Neuronal stem cell (in vitro differentiated cells): ENCODE measurements around the gene NXPH1.

ENCODE experiments used
- DNase-seq: peaks from one replicate; pipeline ENCODE4 v3.0.0-alpha.2; 2013; ENCODE audit warnings: low spot score
- H2AFZ ChIP-seq: one replicate; pipeline ENCODE4 v1.6.1; 2013; ENCODE audit warnings: mild to moderate bottlenecking, low read length, inconsistent platforms
- H2AK5ac ChIP-seq: 2 replicates; pipeline ENCODE4 v1.6.1; 2013; ENCODE audit warnings: low read depth, mild to moderate bottlenecking, inconsistent platforms, low read length, moderate library complexity, mixed read lengths
- H2BK120ac ChIP-seq: 2 replicates; pipeline ENCODE4 v1.6.1; 2013; ENCODE audit warnings: low read depth, mild to moderate bottlenecking, inconsistent platforms, low read length, moderate library complexity, mixed read lengths
- H2BK12ac ChIP-seq: one replicate; pipeline ENCODE4 v1.6.1; 2013; ENCODE audit warnings: low read length, inconsistent platforms
- H2BK15ac ChIP-seq: 2 replicates; pipeline ENCODE4 v1.6.1; 2013; ENCODE audit warnings: mild to moderate bottlenecking, low read length, inconsistent platforms, mixed read lengths
- H2BK5ac ChIP-seq: one replicate; pipeline ENCODE4 v1.6.1; 2013; ENCODE audit warnings: inconsistent platforms, mild to moderate bottlenecking, low read length, moderate library complexity
- H3K14ac ChIP-seq: one replicate; pipeline ENCODE4 v1.6.1; 2013; ENCODE audit warnings: low read length, inconsistent platforms
- H3K18ac ChIP-seq: 2 replicates; pipeline ENCODE4 v1.6.1; 2013; ENCODE audit warnings: low read length, inconsistent platforms
- H3K23ac ChIP-seq: 2 replicates; pipeline ENCODE4 v1.6.1; 2013; ENCODE audit warnings: low read depth, mild to moderate bottlenecking, mixed read lengths, low read length, inconsistent platforms; ENCODE audit not compliant: poor library complexity
- H3K27ac ChIP-seq: replicated peaks from 3 replicates; pipeline ENCODE4 v1.5.1; 2013; ENCODE audit warnings: low read length, inconsistent platforms
- H3K27me3 ChIP-seq, 3 experiments: 2 replicates each; pipeline ENCODE4 v1.6.1; 2013; ENCODE audit warnings: low read length in 3 of 3, mild to moderate bottlenecking in 2 of 3, inconsistent platforms in 1 of 3, low read depth in 1 of 3, mixed read lengths in 1 of 3, moderate library complexity in 1 of 3; ENCODE audit not compliant: control insufficient read depth in 3 of 3, insufficient read depth in 3 of 3
- H3K36me3 ChIP-seq, 2 donors: replicated peaks in 1 of 2; 2 replicates each; pipeline ENCODE4 v1.6.1; 2013; ENCODE audit warnings: low read length in 2 of 2; ENCODE audit not compliant: control insufficient read depth in 2 of 2, insufficient read depth in 2 of 2
- H3K4ac ChIP-seq: 2 replicates; pipeline ENCODE4 v1.6.1; 2013; ENCODE audit warnings: inconsistent platforms, mild to moderate bottlenecking, low read length, moderate library complexity
- H3K4me1 ChIP-seq, 2 donors: 1 replicate in 1 of 2; 2 replicates in 1 of 2; pipeline ENCODE4 v1.6.1; 2013; ENCODE audit warnings: low read length in 2 of 2, low read depth in 1 of 2; ENCODE audit not compliant: control insufficient read depth in 2 of 2, insufficient read depth in 1 of 2
- H3K4me2 ChIP-seq: one replicate; pipeline ENCODE4 v1.6.1; 2013; ENCODE audit warnings: mild to moderate bottlenecking, low read length, inconsistent platforms; ENCODE audit not compliant: insufficient read depth, poor library complexity, severe bottlenecking
- H3K4me3 ChIP-seq, 2 donors: 2 replicates each; pipeline ENCODE4 v1.5.1; 2013; ENCODE audit warnings: low read length in 2 of 2, mild to moderate bottlenecking in 2 of 2, inconsistent platforms in 1 of 2, moderate library complexity in 1 of 2
- H3K79me1 ChIP-seq: one replicate; pipeline ENCODE4 v1.6.1; 2013; ENCODE audit warnings: low read depth, mild to moderate bottlenecking, inconsistent platforms, low read length, moderate library complexity
- H3K9ac ChIP-seq: one replicate; pipeline ENCODE4 v1.6.1; 2013; ENCODE audit warnings: mild to moderate bottlenecking, low read depth, low read length, inconsistent platforms; ENCODE audit not compliant: poor library complexity
- H3K9me3 ChIP-seq, 2 donors: replicated peaks in 1 of 2; 2 replicates each; pipeline versions ENCODE3 to v1.6.1; 2013; ENCODE audit warnings: low read length in 2 of 2, mild to moderate bottlenecking in 2 of 2, inconsistent platforms in 1 of 2, low read depth in 1 of 2, mixed read lengths in 1 of 2, moderate library complexity in 1 of 2; ENCODE audit not compliant: control insufficient read depth in 2 of 2, insufficient read depth in 1 of 2
- H4K8ac ChIP-seq: one replicate; pipeline ENCODE4 v1.6.1; 2013; ENCODE audit warnings: low read depth, mild to moderate bottlenecking, inconsistent platforms, low read length, moderate library complexity
- H4K91ac ChIP-seq: one replicate; pipeline ENCODE4 v1.6.1; 2013; ENCODE audit warnings: low read length, low read depth, mild to moderate bottlenecking, inconsistent platforms; ENCODE audit not compliant: poor library complexity
- WGBS, 2 donors: extraction: QIAGEN DNeasy Blood & Tissue Kit; methylation state at CpG; one replicate each; pipeline ENCODE4 v1.1.7; 2013; ENCODE audit warnings: missing lambda C conversion rate in 2 of 2, mixed read lengths in 1 of 2; ENCODE audit not compliant: insufficient read length in 2 of 2, insufficient replicate concordance in 1 of 2; ENCODE audit errors: extremely low coverage in 2 of 2; 5-methylcytosine and 5-hydroxymethylcytosine counted together

The NXPH1 gene

GRCh38 chr7:8762803-8763202 is 329.4 kb downstream of the NXPH1 start:
- no peak overlapping the region for H2BK5ac ChIP-seq
- no peaks in the 10 kb centered on the region for H3K9me3 ChIP-seq
- no peak overlapping the region for H2AK5ac ChIP-seq
- H2BK15ac ChIP-seq, result no peak overlapping the region
- no peak overlapping the region for H3K23ac ChIP-seq
- DNase-seq, result no peak
- H3K14ac ChIP-seq, result no peak overlapping the region
- H3K18ac ChIP-seq, result no peak overlapping the region
- no peak overlapping the region for H4K91ac ChIP-seq
- H3K79me1 ChIP-seq, result no peaks in the 10 kb centered on the region
- H4K8ac ChIP-seq, result no peak overlapping the region
- no peaks in the 10 kb centered on the region for H3K27me3 ChIP-seq
- no peak overlapping the region for H3K4me2 ChIP-seq
- no peaks in the 10 kb centered on the region for H3K36me3 ChIP-seq
- H3K4me1 ChIP-seq, result no peaks in the 10 kb centered on the region
- H3K27ac ChIP-seq, result no peak overlapping the region
- H3K4me3 ChIP-seq, result no peak overlapping the region
- no peak overlapping the region for H2BK12ac ChIP-seq
- H2AFZ ChIP-seq, result no peak overlapping the region
- no peak overlapping the region for H2BK120ac ChIP-seq
- WGBS, 2 donors, result no CpG with 5 or more reads among the region's 9 CpGs
- H3K9ac ChIP-seq, result no peak overlapping the region
- no peak overlapping the region for H3K4ac ChIP-seq

GRCh38 chr7:8765374-8765773 is 332.0 kb downstream of the NXPH1 start:
- Histone ChIP-seq H3K14ac (no peak overlapping the region), H3K27ac (no peak overlapping the region), H3K9me3 (no peaks in the 10 kb centered on the region), H3K4me2 (no peak overlapping the region), H3K4me3 (no peak overlapping the region), H3K9ac (no peak overlapping the region), H2AK5ac (no peak overlapping the region), H2BK12ac (no peak overlapping the region), H3K27me3 (no peaks in the 10 kb centered on the region), H3K18ac (no peak overlapping the region), H2BK5ac (no peak overlapping the region), H2BK15ac (no peak overlapping the region), H3K4me1 (no peaks in the 10 kb centered on the region), H2AFZ (no peak overlapping the region), H3K36me3 (no peaks in the 10 kb centered on the region), H3K4ac (no peak overlapping the region), H2BK120ac (no peak overlapping the region), H4K8ac (no peak overlapping the region), H3K23ac (no peak overlapping the region), H4K91ac (no peak overlapping the region), H3K79me1 (no peaks in the 10 kb centered on the region)
- WGBS, 2 donors, result no CpG with 5 or more reads among the region's 3 CpGs
- no peak for DNase-seq

GRCh38 chr7:8773518-8773917 is 340.1 kb downstream of the NXPH1 start:
- no peak overlapping the region for H3K4me2 ChIP-seq
- H3K36me3 ChIP-seq, result no peaks in the 10 kb centered on the region
- no peak overlapping the region for H3K14ac ChIP-seq
- H2AFZ ChIP-seq, result no peak overlapping the region
- no peak overlapping the region for H2BK12ac ChIP-seq
- H2BK15ac ChIP-seq, result no peak overlapping the region
- H3K4me3 ChIP-seq, result no peak overlapping the region
- no peak overlapping the region for H3K27ac ChIP-seq
- H2AK5ac ChIP-seq, result no peak overlapping the region
- H3K18ac ChIP-seq, result no peak overlapping the region
- peaks cover 0 to 1% of the 10 kb centered on the region in 2 donors for H3K9me3 ChIP-seq
- no peak overlapping the region for H3K4ac ChIP-seq
- no peaks in the 10 kb centered on the region for H3K4me1 ChIP-seq
- no peak overlapping the region for H3K9ac ChIP-seq
- H2BK5ac ChIP-seq, result no peak overlapping the region
- H2BK120ac ChIP-seq, result no peak overlapping the region
- no peak overlapping the region for H4K91ac ChIP-seq
- DNase-seq, result no peak
- H3K23ac ChIP-seq, result no peak overlapping the region
- no peaks in the 10 kb centered on the region for H3K27me3 ChIP-seq
- no peak overlapping the region for H4K8ac ChIP-seq
- no peaks in the 10 kb centered on the region for H3K79me1 ChIP-seq

GRCh38 chr7:8778459-8778858 is 345.1 kb downstream of the NXPH1 start:
- Histone ChIP-seq H3K9me3 (no peaks in the 10 kb centered on the region), H2BK5ac (no peak overlapping the region), H3K4me3 (no peak overlapping the region), H4K91ac (no peak overlapping the region), H2AK5ac (no peak overlapping the region), H3K27ac (no peak overlapping the region), H3K18ac (no peak overlapping the region), H3K14ac (no peak overlapping the region), H3K4ac (no peak overlapping the region), H3K36me3 (no peaks in the 10 kb centered on the region), H3K27me3 (no peaks in the 10 kb centered on the region), H3K4me2 (no peak overlapping the region), H4K8ac (no peak overlapping the region), H2BK15ac (no peak overlapping the region), H3K79me1 (no peaks in the 10 kb centered on the region), H2BK12ac (no peak overlapping the region), H2AFZ (no peak overlapping the region), H2BK120ac (no peak overlapping the region), H3K23ac (no peak overlapping the region), H3K4me1 (peaks cover 0 to 2% of the 10 kb centered on the region in 2 donors), H3K9ac (no peak overlapping the region)
- no peak for DNase-seq
- no CpG with 5 or more reads among the region's 2 CpGs for WGBS, 2 donors
